ENCODE results near the gene TIMM22.
A peak's percentile ranks its signal among the peaks of the same experiment; 100 is the strongest.

Gene TIMM22

DNA sequence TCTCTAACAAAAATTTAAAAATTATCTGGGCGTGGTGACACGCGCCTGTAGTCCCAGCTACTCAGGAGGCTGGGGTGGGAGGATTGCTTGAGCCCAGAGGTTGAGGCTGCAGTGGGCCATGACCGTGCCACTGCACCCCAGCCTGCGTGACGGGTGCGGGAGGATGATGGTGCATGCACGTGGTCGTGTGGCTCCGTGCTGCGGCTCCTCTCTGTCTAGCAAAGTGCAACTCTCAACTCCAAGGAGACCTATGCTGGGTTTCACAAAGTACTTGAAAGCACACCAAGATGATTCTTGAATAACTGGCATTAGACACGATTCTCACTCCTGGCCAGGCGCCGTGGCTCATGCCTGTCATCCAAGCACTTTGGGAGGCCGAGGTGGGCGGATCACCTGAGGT, 43.2 kb upstream of the TIMM22 start:
- H3K27ac ChIP-seq: peak overlapping the region in 1 of 2 donors; percentile 46
- peaks cover 0 to 43% (median 30%) of the 10 kb centered on the region in 4 donors for H3K4me1 ChIP-seq
- H3K9me3 ChIP-seq: no peaks in the 10 kb centered on the region
- no peaks in the 10 kb centered on the region for H3K27me3 ChIP-seq
- intact Hi-C loops (cut with DNase I; ENCODE audit: low total_unique reads): no loop called here
- no peak overlapping the region for H3K4me3 ChIP-seq
- H3K36me3 ChIP-seq: no peaks in the 10 kb centered on the region
- no peak for DNase-seq
- TF ChIP-seq, protein P1, sequence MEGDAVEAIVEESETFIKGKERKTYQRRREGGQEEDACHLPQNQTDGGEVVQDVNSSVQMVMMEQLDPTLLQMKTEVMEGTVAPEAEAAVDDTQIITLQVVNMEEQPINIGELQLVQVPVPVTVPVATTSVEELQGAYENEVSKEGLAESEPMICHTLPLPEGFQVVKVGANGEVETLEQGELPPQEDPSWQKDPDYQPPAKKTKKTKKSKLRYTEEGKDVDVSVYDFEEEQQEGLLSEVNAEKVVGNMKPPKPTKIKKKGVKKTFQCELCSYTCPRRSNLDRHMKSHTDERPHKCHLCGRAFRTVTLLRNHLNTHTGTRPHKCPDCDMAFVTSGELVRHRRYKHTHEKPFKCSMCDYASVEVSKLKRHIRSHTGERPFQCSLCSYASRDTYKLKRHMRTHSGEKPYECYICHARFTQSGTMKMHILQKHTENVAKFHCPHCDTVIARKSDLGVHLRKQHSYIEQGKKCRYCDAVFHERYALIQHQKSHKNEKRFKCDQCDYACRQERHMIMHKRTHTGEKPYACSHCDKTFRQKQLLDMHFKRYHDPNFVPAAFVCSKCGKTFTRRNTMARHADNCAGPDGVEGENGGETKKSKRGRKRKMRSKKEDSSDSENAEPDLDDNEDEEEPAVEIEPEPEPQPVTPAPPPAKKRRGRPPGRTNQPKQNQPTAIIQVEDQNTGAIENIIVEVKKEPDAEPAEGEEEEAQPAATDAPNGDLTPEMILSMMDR (IDR thresholded peaks at IDR 0.05): no peak

DNA sequence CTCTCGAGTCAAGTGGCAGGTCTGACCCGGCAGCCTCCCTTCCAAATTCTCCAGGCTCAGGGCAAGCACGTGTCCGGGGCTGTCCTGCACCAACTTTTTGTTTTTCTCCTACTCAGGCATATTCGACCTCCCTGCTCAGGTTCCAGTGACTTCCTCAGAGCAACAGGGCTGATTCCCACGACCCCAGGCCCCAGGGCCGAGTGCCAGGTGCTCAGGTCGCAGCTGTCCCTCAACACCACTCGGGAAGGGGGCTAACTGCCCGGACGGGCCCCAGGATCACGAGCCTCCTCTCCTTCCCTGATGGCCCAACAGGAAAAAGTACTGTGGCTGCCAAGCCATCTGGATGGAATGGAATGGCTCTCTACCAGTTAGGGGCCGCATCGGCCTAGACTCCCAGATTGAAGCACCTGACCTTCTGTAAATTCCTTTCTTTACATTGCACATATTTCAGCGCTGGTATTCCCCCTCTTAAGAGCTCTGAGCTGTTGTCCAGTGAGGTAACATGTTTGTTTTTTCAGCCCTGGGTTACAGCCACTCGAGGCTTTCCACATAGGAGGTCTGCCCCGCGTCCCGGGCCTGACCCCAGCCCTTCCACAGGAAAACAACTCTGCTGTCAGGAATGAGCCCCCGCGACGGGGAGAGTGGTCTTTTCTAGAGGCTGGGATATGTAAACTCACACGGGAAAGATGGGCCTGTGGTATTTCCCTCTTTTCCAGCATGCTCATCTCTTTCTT, 42.3 kb upstream of the TIMM22 start:
- no peaks in the 10 kb centered on the region for H3K27me3 ChIP-seq
- peak overlapping the region; percentile 46 to 54 for H3K27ac ChIP-seq
- H3K36me3 ChIP-seq: no peaks in the 10 kb centered on the region
- no peak overlapping the region for H3K4me3 ChIP-seq
- intact Hi-C loops (cut with DNase I; ENCODE audit: low total_unique reads): no loop called here
- no peak for DNase-seq
- no peaks in the 10 kb centered on the region for H3K9me3 ChIP-seq
- H3K4me1 ChIP-seq: peaks cover 0 to 42% (median 29%) of the 10 kb centered on the region in 4 donors
- TF ChIP-seq, protein P1 (IDR thresholded peaks at IDR 0.05): no peak

GRCh38 chr17:956905-957304, 40.0 kb upstream of the TIMM22 start:
- Histone ChIP-seq H3K27ac (no peak overlapping the region), H3K4me3 (no peak overlapping the region), H3K4me1 (peaks cover 0 to 19% (median 10%) of the 10 kb centered on the region in 4 donors), H3K36me3 (no peaks in the 10 kb centered on the region), H3K27me3 (no peaks in the 10 kb centered on the region), H3K9me3 (no peaks in the 10 kb centered on the region)
- DNase-seq: no peak
- intact Hi-C loops (cut with DNase I; ENCODE audit: low total_unique reads): no loop called here
- TF ChIP-seq, protein P1 (IDR thresholded peaks at IDR 0.05): no peak

- peaks cover 0 to 18% (median 9%) of the 10 kb centered on the region in 4 donors for H3K4me1 ChIP-seq
- intact Hi-C loops (cut with DNase I; ENCODE audit: low total_unique reads): no loop called here
- no peak overlapping the region for H3K4me3 ChIP-seq
- no peak overlapping the region for H3K27ac ChIP-seq
- TF ChIP-seq, protein P1 (IDR thresholded peaks at IDR 0.05): no peak
- no peaks in the 10 kb centered on the region for H3K27me3 ChIP-seq
- no peaks in the 10 kb centered on the region for H3K36me3 ChIP-seq
- DNase-seq: no peak
- no peaks in the 10 kb centered on the region for H3K9me3 ChIP-seq
Observed at GRCh38 chr17:957856-958421, 39.0 kb upstream of the TIMM22 start.

DNA sequence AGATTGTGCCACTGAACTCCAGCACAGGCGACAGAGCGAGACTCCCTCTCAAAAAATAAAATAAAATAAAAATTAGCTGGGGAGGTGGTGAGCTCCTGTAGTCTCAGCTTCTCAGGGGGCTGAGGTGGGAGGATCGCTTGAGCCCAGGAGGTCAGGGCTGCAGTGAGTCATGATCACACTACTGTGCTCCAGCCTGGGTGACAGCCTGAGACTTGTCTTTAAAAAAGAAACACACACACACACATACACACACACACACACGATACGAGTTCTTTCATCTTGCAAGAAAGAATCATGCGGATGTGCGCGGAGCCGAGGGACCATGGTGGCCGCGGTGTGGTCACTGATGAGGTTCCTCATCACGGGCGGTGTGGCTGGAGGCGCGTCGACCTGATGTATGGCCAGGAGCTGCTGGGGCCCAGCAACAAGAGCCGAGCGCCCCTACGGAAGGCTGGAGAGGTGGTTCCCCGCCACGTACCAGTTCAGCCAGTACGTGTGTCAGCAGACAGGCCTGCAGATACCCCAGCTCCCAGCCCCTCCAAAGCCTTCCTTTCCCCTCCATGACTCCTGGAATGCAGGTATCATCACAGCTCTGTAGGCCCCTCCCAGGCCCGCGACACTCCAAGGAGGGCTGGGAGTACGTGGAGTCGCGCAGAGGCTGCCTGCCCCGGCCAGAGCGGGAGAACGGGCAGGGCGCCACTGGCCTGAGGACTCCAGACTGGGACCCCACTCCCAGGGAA, 38.0 kb upstream of the TIMM22 start:
- no peak overlapping the region for H3K4me3 ChIP-seq
- TF ChIP-seq, protein P1 (IDR thresholded peaks at IDR 0.05): no peak
- intact Hi-C loops (cut with DNase I; ENCODE audit: low total_unique reads): no loop called here
- H3K27ac ChIP-seq: no peak overlapping the region
- no peaks in the 10 kb centered on the region for H3K9me3 ChIP-seq
- peaks cover 0 to 18% (median 9%) of the 10 kb centered on the region in 4 donors for H3K4me1 ChIP-seq
- no peaks in the 10 kb centered on the region for H3K36me3 ChIP-seq
- H3K27me3 ChIP-seq: no peaks in the 10 kb centered on the region
- DNase-seq: no peak
